DOHH2 (cell line): ENCODE results near the gene PIGR.

Experiments used
- CTCF ChIP-seq: fragments of 200-600 bp; sonication (generic); IDR thresholded peaks from one replicate; pipeline ENCODE4 v1.5.1; 2014; ENCODE audit warnings: antibody characterized with exemption, mild to moderate bottlenecking, low read depth, low read length; ENCODE audit not compliant: poor library complexity, severe bottlenecking
- EZH2phosphoT487 ChIP-seq: fragments of 200-600 bp; sonication (generic); IDR thresholded peaks from 2 replicates; pipeline ENCODE4 v1.6.1; 2017; ENCODE audit warnings: borderline replicate concordance, mild to moderate bottlenecking, antibody characterized with exemption, low read length, moderate library complexity, mixed read lengths

DNA sequence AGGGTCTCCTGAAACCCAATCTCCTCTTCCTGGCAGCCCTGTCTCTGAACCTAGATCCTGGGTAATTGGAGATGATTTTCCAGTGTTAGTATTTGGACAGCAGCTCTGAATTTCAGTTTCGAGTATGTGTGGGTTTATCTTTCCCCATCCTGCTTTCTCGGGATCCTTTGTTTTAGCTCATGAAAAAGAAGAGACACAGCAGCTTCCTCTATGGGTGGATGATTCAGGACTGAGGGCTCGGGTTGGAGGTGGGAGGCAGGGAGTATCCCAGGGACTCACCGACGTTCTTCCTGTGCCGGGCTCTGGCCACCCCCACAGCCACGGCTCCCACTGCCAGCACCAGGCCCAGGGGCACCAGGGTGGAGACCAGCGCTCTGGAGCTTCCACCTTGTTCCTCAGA lies 14.1 kb downstream of the PIGR start:
- TF ChIP-seq CTCF: no peak
- TF ChIP-seq EZH2phosphoT487: no peak
